CD4-positive, alpha-beta T cell (primary cell): Measurements from ENCODE around the gene AGAP5. TPM values are rescaled to one million over a fixed set of nuclear protein-coding genes. Genes with fewer than 3 reads are reported as not detected.
"Not testable (repeated sequence)": the region's sequence is repeated elsewhere in the genome, so short reads cannot be mapped to it uniquely, and the experiment has no call there.

Source experiments
- ATAC-seq: fragments of 200-7000 bp; cut with Tn5 transposase; one replicate; pipeline ENCODE4 v1.10.0; 2022; ENCODE audit warnings: mild to moderate bottlenecking; ENCODE audit not compliant: poor library complexity
- CTCF ChIA-PET: fragments of 350-600 bp; sonication (Branson Sonifier 250); formaldehyde crosslinking; loops from one replicate; lab custom pipeline; 2021; ENCODE audit warnings: antibody characterized with exemption, inconsistent platforms; lab: Charles Lee
- POLR2A ChIA-PET: fragments of 350-600 bp; sonication (Branson Sonifier 250); formaldehyde crosslinking; loops from one replicate; lab custom pipeline; 2021; ENCODE audit warnings: antibody characterized with exemption, inconsistent platforms; lab: Charles Lee
- DNase-seq, 14 experiments: peaks; one replicate each; pipeline ENCODE4 v3.0.0-alpha.2; 2013 to 2020; ENCODE audit warnings: mixed read lengths in 2 of 14
- H3K27ac ChIP-seq, 2 donors: one replicate each; pipeline versions ENCODE4 v1.5.1 to v1.7.0; 2013; ENCODE audit warnings: low read length in 2 of 2, low read depth in 1 of 2, mild to moderate bottlenecking in 1 of 2
- H3K27me3 ChIP-seq, 2 experiments: 1 replicate in 1 of 2; 2 replicates in 1 of 2; pipeline versions ENCODE4 v1.6.1 to v1.7.0; 2013; ENCODE audit warnings: low read length in 2 of 2, control low read depth in 1 of 2, mild to moderate bottlenecking in 1 of 2, moderate library complexity in 1 of 2; ENCODE audit not compliant: insufficient read depth in 2 of 2, control insufficient read depth in 1 of 2
- H3K36me3 ChIP-seq: one replicate; pipeline ENCODE4 v1.6.1; 2013; ENCODE audit warnings: low read length, control low read depth; ENCODE audit not compliant: insufficient read depth
- H3K4me1 ChIP-seq: one replicate; pipeline ENCODE4 v1.6.1; 2013; ENCODE audit warnings: low read length, control low read depth; ENCODE audit not compliant: insufficient read depth
- H3K4me3 ChIP-seq: one replicate; pipeline ENCODE4 v1.5.1; 2013; ENCODE audit warnings: mild to moderate bottlenecking, low read length, moderate library complexity
- H3K9me3 ChIP-seq, 2 experiments: 1 replicate in 1 of 2; 2 replicates in 1 of 2; pipeline versions ENCODE4 v1.6.1 to v1.7.0; 2013; ENCODE audit warnings: low read length in 2 of 2, mild to moderate bottlenecking in 2 of 2, control low read depth in 1 of 2, moderate library complexity in 1 of 2; ENCODE audit not compliant: control insufficient read depth in 1 of 2, insufficient read depth in 1 of 2
- H3K27ac Mint-ChIP-seq: one replicate; pipeline ENCODE4 v1.8.0; 2020; ENCODE audit warnings: mixed read lengths
- H3K27me3 Mint-ChIP-seq: one replicate; pipeline ENCODE4 v1.8.0; 2021; ENCODE audit warnings: mixed read lengths
- H3K36me3 Mint-ChIP-seq: one replicate; pipeline ENCODE4 v1.8.0; 2021; ENCODE audit warnings: low read depth, mixed read lengths
- H3K4me1 Mint-ChIP-seq: one replicate; pipeline ENCODE4 v1.8.0; 2021; ENCODE audit warnings: low read depth, mixed read lengths
- H3K4me3 Mint-ChIP-seq: one replicate; pipeline ENCODE4 v1.8.0; 2020; ENCODE audit warnings: mild to moderate bottlenecking, mixed read lengths
- H3K9me3 Mint-ChIP-seq: one replicate; pipeline ENCODE4 v1.8.0; 2020; ENCODE audit warnings: mixed read lengths
- intact Hi-C, 2 experiments: fragments of 100-400 bp; cut with DNase I in 1 of 2; cut with micrococcal nuclease in 1 of 2; formaldehyde crosslinking; loops; one replicate each; pipeline versions ENCODE4 v1.15.1 to v1.9.0; 2023 to 2025; cut with DNase I, micrococcal nuclease
- total RNA-seq, 174 experiments: library from RNA in 2 of 174; stranded (reverse) in 2 of 174; gene quantifications; one replicate each; pipeline ENCODE4 v1.2.3 and lab custom pipeline; 2021 to 2026

The AGAP5 gene
- total RNA-seq, 2 experiments from 2014 or later: 4.9 to 5.1 TPM

GRCh38 chr10:73668378-73668777 lies 29.5 kb downstream of the AGAP5 start:
- ATAC-seq, H3K9me3 Mint-ChIP-seq, H3K9me3 ChIP-seq, H3K27ac Mint-ChIP-seq, H3K27me3 ChIP-seq, H3K4me3 Mint-ChIP-seq, H3K27ac ChIP-seq, H3K27me3 Mint-ChIP-seq, H3K36me3 Mint-ChIP-seq, H3K4me1 ChIP-seq, CTCF ChIA-PET, DNase-seq, intact Hi-C loops, POLR2A ChIA-PET, H3K36me3 ChIP-seq, H3K4me1 Mint-ChIP-seq, H3K4me3 ChIP-seq: not testable (repeated sequence)

- H3K36me3 ChIP-seq, H3K27ac Mint-ChIP-seq, H3K9me3 ChIP-seq, ATAC-seq, H3K4me1 Mint-ChIP-seq, CTCF ChIA-PET, H3K9me3 Mint-ChIP-seq, H3K27me3 ChIP-seq, H3K27ac ChIP-seq, H3K4me3 Mint-ChIP-seq, H3K36me3 Mint-ChIP-seq, H3K4me3 ChIP-seq, POLR2A ChIA-PET, H3K4me1 ChIP-seq, H3K27me3 Mint-ChIP-seq, intact Hi-C loops, DNase-seq: not testable (repeated sequence)
These were observed 31.6 kb downstream of the AGAP5 start for GRCh38 chr10:73666153-73666809.

GRCh38 chr10:73665581-73665980 lies 32.3 kb downstream of the AGAP5 start:
- POLR2A ChIA-PET: not testable (repeated sequence)

GRCh38 chr10:73664156-73665040 lies 33.5 kb downstream of the AGAP5 start:
- CTCF ChIA-PET, H3K4me3 Mint-ChIP-seq, H3K27me3 Mint-ChIP-seq, H3K36me3 Mint-ChIP-seq, H3K27ac Mint-ChIP-seq, H3K27ac ChIP-seq, H3K9me3 Mint-ChIP-seq, ATAC-seq, POLR2A ChIA-PET, H3K4me1 ChIP-seq, H3K9me3 ChIP-seq, H3K27me3 ChIP-seq, intact Hi-C loops, H3K4me3 ChIP-seq, H3K36me3 ChIP-seq, DNase-seq, H3K4me1 Mint-ChIP-seq: not testable (repeated sequence)

More at GRCh38 chr10:73665581-73665980, 32.3 kb downstream of the AGAP5 start:
- H3K4me1 Mint-ChIP-seq, ATAC-seq, H3K27me3 Mint-ChIP-seq, H3K4me3 ChIP-seq, DNase-seq, H3K27ac ChIP-seq, intact Hi-C loops, H3K4me1 ChIP-seq, H3K9me3 Mint-ChIP-seq, H3K27me3 ChIP-seq, H3K4me3 Mint-ChIP-seq, H3K9me3 ChIP-seq, H3K36me3 ChIP-seq, H3K36me3 Mint-ChIP-seq, H3K27ac Mint-ChIP-seq, CTCF ChIA-PET: not testable (repeated sequence)

- H3K9me3 Mint-ChIP-seq, H3K36me3 Mint-ChIP-seq, H3K4me3 ChIP-seq, H3K27me3 Mint-ChIP-seq, CTCF ChIA-PET, H3K36me3 ChIP-seq, intact Hi-C loops, H3K27ac Mint-ChIP-seq, H3K9me3 ChIP-seq, H3K27ac ChIP-seq, DNase-seq, H3K4me1 ChIP-seq, POLR2A ChIA-PET, H3K4me3 Mint-ChIP-seq, H3K27me3 ChIP-seq, H3K4me1 Mint-ChIP-seq, ATAC-seq: not testable (repeated sequence)
These were observed 34.3 kb downstream of the AGAP5 start for GRCh38 chr10:73663621-73664020.

- ATAC-seq, H3K36me3 Mint-ChIP-seq, H3K27me3 Mint-ChIP-seq, H3K4me1 ChIP-seq, H3K4me1 Mint-ChIP-seq, CTCF ChIA-PET, intact Hi-C loops, H3K27me3 ChIP-seq, H3K9me3 Mint-ChIP-seq, POLR2A ChIA-PET, H3K27ac Mint-ChIP-seq, H3K4me3 ChIP-seq, H3K27ac ChIP-seq, H3K36me3 ChIP-seq, H3K9me3 ChIP-seq, H3K4me3 Mint-ChIP-seq, DNase-seq: not testable (repeated sequence)
These were observed 35.2 kb downstream of the AGAP5 start for GRCh38 chr10:73662705-73663104.
